Liver (tissue), 3 donors: Measurements from ENCODE around the gene CST7.

ENCODE experiments used
- ATF3 ChIP-seq: IDR thresholded peaks from 2 replicates; pipeline ENCODE4 v1.6.1; 2016; ENCODE audit warnings: antibody characterized with exemption
- CTCF ChIP-seq: fragments of 150-350 bp; IDR thresholded peaks from 2 replicates; pipeline ENCODE4 v1.5.1; 2017; ENCODE audit warnings: improper control_type of control experiment, low read depth, low read length; ENCODE audit not compliant: missing input control
- EGR1 ChIP-seq, 2 donors: IDR thresholded peaks; 2 replicates each; pipeline ENCODE4 v1.6.1; 2016 to 2018; ENCODE audit warnings: antibody characterized with exemption in 2 of 2, low read depth in 2 of 2
- GABPA ChIP-seq, 2 donors: IDR thresholded peaks in 1 of 2; conservative IDR thresholded peaks in 1 of 2; 2 replicates each; pipeline ENCODE4 v1.6.1; 2016; ENCODE audit warnings: antibody characterized with exemption in 2 of 2, mild to moderate bottlenecking in 1 of 2, moderate library complexity in 1 of 2
- HNF4G ChIP-seq: IDR thresholded peaks from 2 replicates; pipeline ENCODE4 v1.6.1; 2016; ENCODE audit warnings: antibody characterized with exemption
- JUND ChIP-seq, 2 donors: IDR thresholded peaks; 2 replicates each; pipeline ENCODE4 v1.6.1; 2016; ENCODE audit warnings: antibody characterized with exemption in 2 of 2
- MAX ChIP-seq: IDR thresholded peaks from 2 replicates; pipeline ENCODE4 v1.6.1; 2016; ENCODE audit warnings: antibody characterized with exemption
- NR2F2 ChIP-seq: IDR thresholded peaks from 2 replicates; pipeline ENCODE4 v1.6.1; 2016; ENCODE audit warnings: antibody characterized with exemption
- RAD21 ChIP-seq, 2 donors: IDR thresholded peaks; 2 replicates each; pipeline ENCODE4 v1.6.1; 2016; ENCODE audit warnings: antibody characterized with exemption in 2 of 2, mild to moderate bottlenecking in 2 of 2
- REST ChIP-seq: IDR thresholded peaks from 2 replicates; pipeline ENCODE4 v1.6.1; 2016; ENCODE audit warnings: antibody characterized with exemption, mild to moderate bottlenecking
- RXRA ChIP-seq, 2 donors: IDR thresholded peaks; 2 replicates each; pipeline ENCODE4 v1.6.1; 2017 to 2018; ENCODE audit warnings: antibody characterized with exemption in 2 of 2, mild to moderate bottlenecking in 1 of 2
- SP1 ChIP-seq: IDR thresholded peaks from 2 replicates; pipeline ENCODE4 v1.6.1; 2018; ENCODE audit warnings: antibody characterized with exemption, mild to moderate bottlenecking
- TAF1 ChIP-seq: conservative IDR thresholded peaks from 2 replicates; pipeline ENCODE4 v1.6.1; 2016; ENCODE audit warnings: antibody characterized with exemption, mild to moderate bottlenecking
- YY1 ChIP-seq: IDR thresholded peaks from 2 replicates; pipeline ENCODE4 v1.6.1; 2016; ENCODE audit warnings: antibody characterized with exemption, mild to moderate bottlenecking
- donor health status: healthy.
- donor health status: healthy.

- TF ChIP-seq CTCF (no peak), RAD21 (IDR thresholded peaks at IDR 0.05) (no peak), GABPA (IDR thresholded peaks at IDR 0.05 in 1 of 2, conservative IDR thresholded peaks at IDR 0.05 in 1 of 2) (no peak), MAX (no peak), TAF1 (no peak), YY1 (no peak), NR2F2 (no peak), JUND (IDR thresholded peaks at IDR 0.05) (no peak), REST (no peak), ATF3 (no peak), HNF4G (no peak), SP1 (no peak), EGR1 (IDR thresholded peaks at IDR 0.05; ENCODE audit: low read depth in 2 of 2) (no peak), RXRA (IDR thresholded peaks at IDR 0.05) (no peak)
These were observed 8.4 kb downstream of the CST7 start for GRCh38 chr20:24957326-24958016.
